Measurements from ENCODE around the gene TIGD1.

DNA sequence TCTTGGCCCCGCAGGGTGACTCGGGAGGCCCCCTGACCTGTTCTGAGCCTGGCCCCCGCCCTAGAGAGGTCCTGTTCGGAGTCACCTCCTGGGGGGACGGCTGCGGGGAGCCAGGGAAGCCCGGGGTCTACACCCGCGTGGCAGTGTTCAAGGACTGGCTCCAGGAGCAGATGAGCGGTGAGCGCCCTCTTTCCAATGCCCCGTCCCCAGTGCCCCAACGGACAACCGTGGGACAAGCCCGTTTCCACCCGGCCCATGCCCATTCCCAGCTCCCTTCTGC lies 27.0 kb downstream of the TIGD1 start:
- TF ChIP-seq EZH2 (IDR thresholded peaks at IDR 0.05) (peak; percentile 52), POLR2AphosphoS5 (IDR thresholded peaks at IDR 0.05; ENCODE audit: borderline replicate concordance, low read depth, low read length) (no peak)
